ENCODE measurements around the gene GEN1. TPM values are rescaled to one million over a fixed set of nuclear protein-coding genes. Genes with fewer than 3 reads are reported as not detected.

Gene GEN1
- total and polyA plus RNA-seq, 2 of the 13 experiments (the other 11 are each of a cell fraction or from before 2014, with no cell fraction given) = 9.9 to 27.1 TPM

DNA sequence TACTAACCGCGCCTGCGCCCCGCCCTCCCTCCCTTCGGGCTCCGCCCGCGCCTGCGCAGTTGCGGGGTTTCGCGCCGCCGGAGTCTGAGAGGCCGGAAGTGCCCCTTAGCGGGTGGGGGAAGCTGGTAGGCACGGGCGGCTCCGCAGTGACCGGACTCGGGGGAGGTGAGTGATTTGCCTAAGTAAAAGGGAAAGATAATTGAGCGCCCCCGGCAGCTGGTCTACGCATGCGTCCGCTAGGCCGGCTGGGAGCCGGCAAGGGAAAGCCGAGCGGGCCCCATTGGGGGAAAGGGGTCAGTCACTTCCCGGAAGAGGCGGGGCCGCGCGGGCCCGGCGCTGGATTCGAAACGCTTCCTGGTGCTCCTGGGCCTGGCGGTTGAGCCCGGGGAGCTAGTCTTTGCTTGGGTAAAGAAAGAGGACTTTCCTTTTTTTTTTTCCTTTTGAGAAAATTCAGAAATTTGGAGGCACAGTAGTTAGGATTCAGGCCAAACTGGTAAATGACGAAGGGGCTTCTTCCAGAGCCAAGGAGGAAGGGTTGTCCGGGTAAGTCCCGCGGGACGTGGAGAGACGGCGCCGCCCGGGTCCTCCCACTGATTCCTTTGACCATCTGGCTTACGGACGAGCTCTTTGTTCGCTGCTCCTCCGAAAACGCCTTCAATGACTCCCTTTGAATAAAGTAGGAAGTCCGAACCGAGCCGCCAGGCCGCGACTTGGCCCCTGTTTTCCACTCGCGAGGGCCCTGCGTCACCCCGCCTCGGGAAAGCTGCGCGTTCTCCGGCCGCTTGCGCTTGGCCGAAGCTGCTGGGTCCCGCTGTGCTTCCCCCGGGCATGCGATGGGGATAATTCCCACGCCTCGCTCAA lies at the start of gene GEN1, which contains the start of gene SMC6 (continued):
- TF ChIP-seq, protein P1, sequence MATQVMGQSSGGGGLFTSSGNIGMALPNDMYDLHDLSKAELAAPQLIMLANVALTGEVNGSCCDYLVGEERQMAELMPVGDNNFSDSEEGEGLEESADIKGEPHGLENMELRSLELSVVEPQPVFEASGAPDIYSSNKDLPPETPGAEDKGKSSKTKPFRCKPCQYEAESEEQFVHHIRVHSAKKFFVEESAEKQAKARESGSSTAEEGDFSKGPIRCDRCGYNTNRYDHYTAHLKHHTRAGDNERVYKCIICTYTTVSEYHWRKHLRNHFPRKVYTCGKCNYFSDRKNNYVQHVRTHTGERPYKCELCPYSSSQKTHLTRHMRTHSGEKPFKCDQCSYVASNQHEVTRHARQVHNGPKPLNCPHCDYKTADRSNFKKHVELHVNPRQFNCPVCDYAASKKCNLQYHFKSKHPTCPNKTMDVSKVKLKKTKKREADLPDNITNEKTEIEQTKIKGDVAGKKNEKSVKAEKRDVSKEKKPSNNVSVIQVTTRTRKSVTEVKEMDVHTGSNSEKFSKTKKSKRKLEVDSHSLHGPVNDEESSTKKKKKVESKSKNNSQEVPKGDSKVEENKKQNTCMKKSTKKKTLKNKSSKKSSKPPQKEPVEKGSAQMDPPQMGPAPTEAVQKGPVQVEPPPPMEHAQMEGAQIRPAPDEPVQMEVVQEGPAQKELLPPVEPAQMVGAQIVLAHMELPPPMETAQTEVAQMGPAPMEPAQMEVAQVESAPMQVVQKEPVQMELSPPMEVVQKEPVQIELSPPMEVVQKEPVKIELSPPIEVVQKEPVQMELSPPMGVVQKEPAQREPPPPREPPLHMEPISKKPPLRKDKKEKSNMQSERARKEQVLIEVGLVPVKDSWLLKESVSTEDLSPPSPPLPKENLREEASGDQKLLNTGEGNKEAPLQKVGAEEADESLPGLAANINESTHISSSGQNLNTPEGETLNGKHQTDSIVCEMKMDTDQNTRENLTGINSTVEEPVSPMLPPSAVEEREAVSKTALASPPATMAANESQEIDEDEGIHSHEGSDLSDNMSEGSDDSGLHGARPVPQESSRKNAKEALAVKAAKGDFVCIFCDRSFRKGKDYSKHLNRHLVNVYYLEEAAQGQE (IDR thresholded peaks at IDR 0.05; ENCODE audit: borderline replicate concordance in 1 of 2, low read depth in 1 of 2, low read length in 2 of 2) = peak in 1 of 2 experiments; percentile 43; a peak in 1 of 4 replicates
- TF ChIP-seq ZNF839 (CRISPR knock-in tag; IDR thresholded peaks at IDR 0.05; ENCODE audit: borderline replicate concordance) = 0 out of 2 replicates have a peak, but pooled peaks have one; percentile 5
- TF ChIP-seq NFKBIZ (CRISPR knock-in tag; IDR thresholded peaks at IDR 0.05) = 0 out of 2 replicates have a peak, but pooled peaks have one; percentile 35
- TF ChIP-seq ZNF720 (CRISPR knock-in tag; IDR thresholded peaks at IDR 0.05) = no peak
- TF ChIP-seq ZBTB1 (CRISPR knock-in tag; IDR thresholded peaks at IDR 0.05; ENCODE audit: borderline replicate concordance) = no peak
- TF ChIP-seq YY1 (IDR thresholded peaks at IDR 0.05; ENCODE audit: insufficient read depth, insufficient replicate concordance, low read depth, low read length) = peak; percentile 69
- TF ChIP-seq, protein P2, sequence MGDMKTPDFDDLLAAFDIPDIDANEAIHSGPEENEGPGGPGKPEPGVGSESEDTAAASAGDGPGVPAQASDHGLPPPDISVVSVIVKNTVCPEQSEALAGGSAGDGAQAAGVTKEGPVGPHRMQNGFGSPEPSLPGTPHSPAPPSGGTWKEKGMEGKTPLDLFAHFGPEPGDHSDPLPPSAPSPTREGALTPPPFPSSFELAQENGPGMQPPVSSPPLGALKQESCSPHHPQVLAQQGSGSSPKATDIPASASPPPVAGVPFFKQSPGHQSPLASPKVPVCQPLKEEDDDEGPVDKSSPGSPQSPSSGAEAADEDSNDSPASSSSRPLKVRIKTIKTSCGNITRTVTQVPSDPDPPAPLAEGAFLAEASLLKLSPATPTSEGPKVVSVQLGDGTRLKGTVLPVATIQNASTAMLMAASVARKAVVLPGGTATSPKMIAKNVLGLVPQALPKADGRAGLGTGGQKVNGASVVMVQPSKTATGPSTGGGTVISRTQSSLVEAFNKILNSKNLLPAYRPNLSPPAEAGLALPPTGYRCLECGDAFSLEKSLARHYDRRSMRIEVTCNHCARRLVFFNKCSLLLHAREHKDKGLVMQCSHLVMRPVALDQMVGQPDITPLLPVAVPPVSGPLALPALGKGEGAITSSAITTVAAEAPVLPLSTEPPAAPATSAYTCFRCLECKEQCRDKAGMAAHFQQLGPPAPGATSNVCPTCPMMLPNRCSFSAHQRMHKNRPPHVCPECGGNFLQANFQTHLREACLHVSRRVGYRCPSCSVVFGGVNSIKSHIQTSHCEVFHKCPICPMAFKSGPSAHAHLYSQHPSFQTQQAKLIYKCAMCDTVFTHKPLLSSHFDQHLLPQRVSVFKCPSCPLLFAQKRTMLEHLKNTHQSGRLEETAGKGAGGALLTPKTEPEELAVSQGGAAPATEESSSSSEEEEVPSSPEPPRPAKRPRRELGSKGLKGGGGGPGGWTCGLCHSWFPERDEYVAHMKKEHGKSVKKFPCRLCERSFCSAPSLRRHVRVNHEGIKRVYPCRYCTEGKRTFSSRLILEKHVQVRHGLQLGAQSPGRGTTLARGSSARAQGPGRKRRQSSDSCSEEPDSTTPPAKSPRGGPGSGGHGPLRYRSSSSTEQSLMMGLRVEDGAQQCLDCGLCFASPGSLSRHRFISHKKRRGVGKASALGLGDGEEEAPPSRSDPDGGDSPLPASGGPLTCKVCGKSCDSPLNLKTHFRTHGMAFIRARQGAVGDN (CRISPR knock-in tag; IDR thresholded peaks at IDR 0.05) = peak; percentile 68
- no peak for TF ChIP-seq TCF7 (IDR thresholded peaks at IDR 0.05; ENCODE audit: low read depth)
- TF ChIP-seq TP53 (CRISPR knock-in tag; conservative IDR thresholded peaks at IDR 0.05) = no peak
- TF ChIP-seq U2AF1 (optimal IDR thresholded peaks at IDR 0.05; ENCODE audit: low read depth, low read length) = peak; percentile 66
- TF ChIP-seq, protein P3, sequence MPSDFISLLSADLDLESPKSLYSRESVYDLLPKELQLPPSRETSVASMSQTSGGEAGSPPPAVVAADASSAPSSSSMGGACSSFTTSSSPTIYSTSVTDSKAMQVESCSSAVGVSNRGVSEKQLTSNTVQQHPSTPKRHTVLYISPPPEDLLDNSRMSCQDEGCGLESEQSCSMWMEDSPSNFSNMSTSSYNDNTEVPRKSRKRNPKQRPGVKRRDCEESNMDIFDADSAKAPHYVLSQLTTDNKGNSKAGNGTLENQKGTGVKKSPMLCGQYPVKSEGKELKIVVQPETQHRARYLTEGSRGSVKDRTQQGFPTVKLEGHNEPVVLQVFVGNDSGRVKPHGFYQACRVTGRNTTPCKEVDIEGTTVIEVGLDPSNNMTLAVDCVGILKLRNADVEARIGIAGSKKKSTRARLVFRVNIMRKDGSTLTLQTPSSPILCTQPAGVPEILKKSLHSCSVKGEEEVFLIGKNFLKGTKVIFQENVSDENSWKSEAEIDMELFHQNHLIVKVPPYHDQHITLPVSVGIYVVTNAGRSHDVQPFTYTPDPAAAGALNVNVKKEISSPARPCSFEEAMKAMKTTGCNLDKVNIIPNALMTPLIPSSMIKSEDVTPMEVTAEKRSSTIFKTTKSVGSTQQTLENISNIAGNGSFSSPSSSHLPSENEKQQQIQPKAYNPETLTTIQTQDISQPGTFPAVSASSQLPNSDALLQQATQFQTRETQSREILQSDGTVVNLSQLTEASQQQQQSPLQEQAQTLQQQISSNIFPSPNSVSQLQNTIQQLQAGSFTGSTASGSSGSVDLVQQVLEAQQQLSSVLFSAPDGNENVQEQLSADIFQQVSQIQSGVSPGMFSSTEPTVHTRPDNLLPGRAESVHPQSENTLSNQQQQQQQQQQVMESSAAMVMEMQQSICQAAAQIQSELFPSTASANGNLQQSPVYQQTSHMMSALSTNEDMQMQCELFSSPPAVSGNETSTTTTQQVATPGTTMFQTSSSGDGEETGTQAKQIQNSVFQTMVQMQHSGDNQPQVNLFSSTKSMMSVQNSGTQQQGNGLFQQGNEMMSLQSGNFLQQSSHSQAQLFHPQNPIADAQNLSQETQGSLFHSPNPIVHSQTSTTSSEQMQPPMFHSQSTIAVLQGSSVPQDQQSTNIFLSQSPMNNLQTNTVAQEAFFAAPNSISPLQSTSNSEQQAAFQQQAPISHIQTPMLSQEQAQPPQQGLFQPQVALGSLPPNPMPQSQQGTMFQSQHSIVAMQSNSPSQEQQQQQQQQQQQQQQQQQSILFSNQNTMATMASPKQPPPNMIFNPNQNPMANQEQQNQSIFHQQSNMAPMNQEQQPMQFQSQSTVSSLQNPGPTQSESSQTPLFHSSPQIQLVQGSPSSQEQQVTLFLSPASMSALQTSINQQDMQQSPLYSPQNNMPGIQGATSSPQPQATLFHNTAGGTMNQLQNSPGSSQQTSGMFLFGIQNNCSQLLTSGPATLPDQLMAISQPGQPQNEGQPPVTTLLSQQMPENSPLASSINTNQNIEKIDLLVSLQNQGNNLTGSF (CRISPR knock-in tag; IDR thresholded peaks at IDR 0.05) = peak; percentile 19
- no peak for TF ChIP-seq NR3C1 (CRISPR knock-in tag; IDR thresholded peaks at IDR 0.05)
- 0 out of 2 replicates have a peak, but pooled peaks have one; percentile 10 for TF ChIP-seq ZNF205 (CRISPR knock-in tag; IDR thresholded peaks at IDR 0.05)
- TF ChIP-seq, protein P4, sequence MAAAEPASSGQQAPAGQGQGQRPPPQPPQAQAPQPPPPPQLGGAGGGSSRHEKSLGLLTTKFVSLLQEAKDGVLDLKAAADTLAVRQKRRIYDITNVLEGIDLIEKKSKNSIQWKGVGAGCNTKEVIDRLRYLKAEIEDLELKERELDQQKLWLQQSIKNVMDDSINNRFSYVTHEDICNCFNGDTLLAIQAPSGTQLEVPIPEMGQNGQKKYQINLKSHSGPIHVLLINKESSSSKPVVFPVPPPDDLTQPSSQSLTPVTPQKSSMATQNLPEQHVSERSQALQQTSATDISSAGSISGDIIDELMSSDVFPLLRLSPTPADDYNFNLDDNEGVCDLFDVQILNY (CRISPR knock-in tag; conservative IDR thresholded peaks at IDR 0.05) = peak; percentile 99

All from HepG2 (cell line).